H1 (cell line): ENCODE data around the gene DBH. TPM values are rescaled to one million over a fixed set of nuclear protein-coding genes. Genes with fewer than 3 reads are reported as not detected.

ENCODE experiments used
- CEBPB ChIP-seq: IDR thresholded peaks from 2 replicates; pipeline ENCODE4 v1.6.1; 2012; ENCODE audit warnings: low read depth, low read length
- CTBP2 ChIP-seq: IDR thresholded peaks from 2 replicates; pipeline ENCODE4 v1.7.0; 2011; ENCODE audit warnings: borderline replicate concordance, mild to moderate bottlenecking, moderate library complexity, mixed read lengths, low read length; ENCODE audit not compliant: insufficient read depth, insufficient read length
- EGR1 ChIP-seq: IDR thresholded peaks from 2 replicates; pipeline ENCODE4 v1.6.1; 2011; ENCODE audit warnings: low read depth, low read length, borderline replicate concordance
- GTF2F1 ChIP-seq: IDR thresholded peaks from 2 replicates; pipeline ENCODE4 v1.6.1; 2012; ENCODE audit warnings: low read depth, low read length, improper control_type of control experiment, borderline replicate concordance
- JUND ChIP-seq: IDR thresholded peaks from 2 replicates; pipeline ENCODE4 v1.6.1; 2011; ENCODE audit warnings: mild to moderate bottlenecking, improper control_type of control experiment, low read length
- RNF2 ChIP-seq: fragments of 200-900, 300-1000 bp; sonication (generic); IDR thresholded peaks from 2 replicates; pipeline ENCODE4 v1.7.1; 2016; ENCODE audit warnings: borderline replicate concordance, low read depth, mild to moderate bottlenecking, antibody characterized with exemption, low read length; ENCODE audit not compliant: poor library complexity, severe bottlenecking; ENCODE audit errors: missing control alignments
- SP4 ChIP-seq: IDR thresholded peaks from 2 replicates; pipeline ENCODE4 v1.6.1; 2012; ENCODE audit warnings: low read length, inconsistent platforms
- TCF12 ChIP-seq: IDR thresholded peaks from 2 replicates; pipeline ENCODE4 v1.6.1; 2011; ENCODE audit warnings: low read depth, mild to moderate bottlenecking, low read length
- polyA plus RNA-seq, 7 experiments: library from polyadenylated mRNA; depleted of rRNA in 3 of 7; stranded (reverse) in 5 of 7; unstranded in 2 of 7; fragments of >200 nt in 5 of 7; fragments of 200-250 nt in 2 of 7; gene quantifications; 1 replicate in 5 of 7; 2 replicates in 1 of 7; 4 replicates in 1 of 7; pipeline versions ENCODE4 v1.2.1 to v1.2.3, GENCODE V29; 2011 to 2013; ENCODE audit warnings: missing spikeins in 2 of 7, mixed read lengths in 2 of 7
- total RNA-seq: library from RNA; stranded (reverse); fragmentation: NEBNext Ultra II Directional; extraction: Animal tissue kit (Norgen Biotek cat#: 25700); gene quantifications from 2 replicates; pipeline ENCODE4 v1.2.1, GENCODE V29; 2021
- TF ChIP-seq, protein P1 (sequence below): IDR thresholded peaks from 2 replicates; pipeline ENCODE4 v1.6.1; 2011; ENCODE audit warnings: low read depth, mild to moderate bottlenecking, low read length; ENCODE audit not compliant: insufficient read depth

Gene DBH
- total and polyA plus RNA-seq, 2 of the 8 experiments (the other 6 are each of a cell fraction or from before 2014, with no cell fraction given), result 0.18 TPM; not detected in 1

- TF ChIP-seq EGR1 (no peak), CEBPB (no peak), GTF2F1 (no peak), TCF12 (no peak), SP4 (no peak), RNF2 (no peak), JUND (no peak), CTBP2 (no peak)
- TF ChIP-seq, protein P1, sequence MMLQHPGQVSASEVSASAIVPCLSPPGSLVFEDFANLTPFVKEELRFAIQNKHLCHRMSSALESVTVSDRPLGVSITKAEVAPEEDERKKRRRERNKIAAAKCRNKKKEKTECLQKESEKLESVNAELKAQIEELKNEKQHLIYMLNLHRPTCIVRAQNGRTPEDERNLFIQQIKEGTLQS, result no peak
- TF ChIP-seq, all 59 proteins: peak for 0
Measured at GRCh38 chr9:133605856-133606707, 30.1 kb upstream of the DBH start (continued).
